ENCODE data around the gene TRAIP.

TRAIP gene

DNA sequence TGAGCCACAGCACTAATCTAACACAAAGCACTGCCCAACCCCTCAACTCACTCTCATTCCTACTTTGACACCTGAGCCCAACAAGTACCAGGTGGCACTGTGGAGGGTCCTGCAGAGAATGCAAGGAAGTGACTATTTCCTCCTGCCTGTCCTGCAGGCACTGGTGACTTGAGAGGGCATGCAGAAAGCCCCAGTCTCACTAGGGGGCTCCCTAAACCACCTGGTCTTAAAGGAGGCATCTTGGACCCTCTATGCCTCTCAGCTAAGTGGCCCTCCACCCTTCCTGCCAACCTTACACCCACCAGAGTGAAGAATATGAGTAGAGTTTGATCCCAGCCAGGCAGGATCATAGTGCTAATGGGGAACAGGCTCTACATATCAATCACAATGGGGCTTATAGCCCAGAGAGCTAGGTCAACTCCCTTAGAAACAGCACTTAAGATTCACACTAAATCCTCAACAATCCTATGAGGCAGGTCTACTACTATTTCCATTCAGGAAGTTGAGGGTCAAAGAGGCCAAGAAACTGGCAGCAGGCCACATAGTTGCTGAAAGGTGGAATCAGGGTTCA is 15.2 kb downstream of the TRAIP start:
- no peak overlapping the region for H3K4me3 ChIP-seq (ENCODE audit: low read length, poor library complexity, severe bottlenecking)

DNA sequence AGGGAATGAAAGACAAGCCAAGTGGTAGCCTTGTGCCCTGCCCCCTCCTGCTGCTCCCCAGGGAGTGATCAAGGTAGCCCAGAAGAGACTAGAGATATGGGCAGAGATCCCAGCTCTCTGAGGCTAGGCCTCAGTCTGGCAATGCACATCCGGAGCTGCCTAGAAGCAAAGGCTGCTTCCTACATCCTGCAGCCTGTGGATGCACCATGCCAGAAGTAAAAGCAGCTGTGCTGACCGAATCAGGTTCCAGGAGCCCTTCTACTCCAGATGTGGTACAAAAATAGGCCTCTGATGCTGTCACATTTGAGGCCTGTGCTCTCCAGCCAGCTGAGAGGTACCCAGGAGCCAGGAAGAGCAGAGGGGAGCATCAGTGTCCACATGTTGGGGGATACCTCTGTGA is 16.0 kb downstream of the TRAIP start:
- no peaks in the 10 kb centered on the region for H4K20me1 ChIP-seq (ENCODE audit: insufficient read depth, low read length, poor library complexity, severe bottlenecking)
- H3K27me3 ChIP-seq (ENCODE audit: insufficient read depth, low read length, poor library complexity, severe bottlenecking), result no peaks in the 10 kb centered on the region
- no peak for TF ChIP-seq EZH2phosphoT487 (IDR thresholded peaks at IDR 0.05; ENCODE audit: borderline replicate concordance)
- TF ChIP-seq, protein P1, sequence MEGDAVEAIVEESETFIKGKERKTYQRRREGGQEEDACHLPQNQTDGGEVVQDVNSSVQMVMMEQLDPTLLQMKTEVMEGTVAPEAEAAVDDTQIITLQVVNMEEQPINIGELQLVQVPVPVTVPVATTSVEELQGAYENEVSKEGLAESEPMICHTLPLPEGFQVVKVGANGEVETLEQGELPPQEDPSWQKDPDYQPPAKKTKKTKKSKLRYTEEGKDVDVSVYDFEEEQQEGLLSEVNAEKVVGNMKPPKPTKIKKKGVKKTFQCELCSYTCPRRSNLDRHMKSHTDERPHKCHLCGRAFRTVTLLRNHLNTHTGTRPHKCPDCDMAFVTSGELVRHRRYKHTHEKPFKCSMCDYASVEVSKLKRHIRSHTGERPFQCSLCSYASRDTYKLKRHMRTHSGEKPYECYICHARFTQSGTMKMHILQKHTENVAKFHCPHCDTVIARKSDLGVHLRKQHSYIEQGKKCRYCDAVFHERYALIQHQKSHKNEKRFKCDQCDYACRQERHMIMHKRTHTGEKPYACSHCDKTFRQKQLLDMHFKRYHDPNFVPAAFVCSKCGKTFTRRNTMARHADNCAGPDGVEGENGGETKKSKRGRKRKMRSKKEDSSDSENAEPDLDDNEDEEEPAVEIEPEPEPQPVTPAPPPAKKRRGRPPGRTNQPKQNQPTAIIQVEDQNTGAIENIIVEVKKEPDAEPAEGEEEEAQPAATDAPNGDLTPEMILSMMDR (conservative IDR thresholded peaks at IDR 0.05; ENCODE audit: low read length), result no peak
- H3F3A ChIP-seq (ENCODE audit: low read depth), result no peaks in the 10 kb centered on the region
- H3K4me2 ChIP-seq (ENCODE audit: low read depth, low read length, poor library complexity, severe bottlenecking), result no peak overlapping the region
- no peak overlapping the region for H2AFZ ChIP-seq (ENCODE audit: low read length)
- H3K9me3 ChIP-seq (ENCODE audit: insufficient read depth, low read depth, low read length), result no peaks in the 10 kb centered on the region
- H3K79me2 ChIP-seq (ENCODE audit: insufficient read depth, low read length), result no peaks in the 10 kb centered on the region
- no peak overlapping the region for H3K4me3 ChIP-seq (ENCODE audit: low read length, poor library complexity, severe bottlenecking)
- H3K4me1 ChIP-seq (ENCODE audit: insufficient read depth, low read length, poor library complexity, severe bottlenecking), result peaks cover 12% of the 10 kb centered on the region
- peaks cover 15% of the 10 kb centered on the region; the same call in 1 of the 2 replicates for H3K36me3 ChIP-seq (ENCODE audit: insufficient read depth, low read length)
- H3K9ac ChIP-seq (ENCODE audit: low read depth, low read length, poor library complexity, severe bottlenecking), result no peak overlapping the region
- no peaks in the 10 kb centered on the region for H3K9me2 ChIP-seq (replicated peaks; ENCODE audit: low read depth, low read length)

More for the DNA sequence above, 15.2 kb downstream of the TRAIP start:
- no peaks in the 10 kb centered on the region for H4K20me1 ChIP-seq (ENCODE audit: insufficient read depth, low read length, poor library complexity, severe bottlenecking)
- H3K9me3 ChIP-seq (ENCODE audit: insufficient read depth, low read depth, low read length), result no peaks in the 10 kb centered on the region
- H3K36me3 ChIP-seq (ENCODE audit: insufficient read depth, low read length), result peaks cover 22% of the 10 kb centered on the region; the same call in 1 of the 2 replicates
- H3K79me2 ChIP-seq (ENCODE audit: insufficient read depth, low read length), result no peaks in the 10 kb centered on the region
- no peaks in the 10 kb centered on the region for H3F3A ChIP-seq (ENCODE audit: low read depth)
- no peak overlapping the region for H2AFZ ChIP-seq (ENCODE audit: low read length)
- H3K9me2 ChIP-seq (replicated peaks; ENCODE audit: low read depth, low read length), result no peaks in the 10 kb centered on the region
- no peaks in the 10 kb centered on the region for H3K27me3 ChIP-seq (ENCODE audit: insufficient read depth, low read length, poor library complexity, severe bottlenecking)
- peaks cover 12% of the 10 kb centered on the region for H3K4me1 ChIP-seq (ENCODE audit: insufficient read depth, low read length, poor library complexity, severe bottlenecking)
- no peak for TF ChIP-seq EZH2phosphoT487 (IDR thresholded peaks at IDR 0.05; ENCODE audit: borderline replicate concordance)
- TF ChIP-seq, protein P1 (conservative IDR thresholded peaks at IDR 0.05; ENCODE audit: low read length), result peak; percentile 85
- H3K4me2 ChIP-seq (ENCODE audit: low read depth, low read length, poor library complexity, severe bottlenecking), result no peak overlapping the region
- H3K9ac ChIP-seq (ENCODE audit: low read depth, low read length, poor library complexity, severe bottlenecking), result no peak overlapping the region

DNA sequence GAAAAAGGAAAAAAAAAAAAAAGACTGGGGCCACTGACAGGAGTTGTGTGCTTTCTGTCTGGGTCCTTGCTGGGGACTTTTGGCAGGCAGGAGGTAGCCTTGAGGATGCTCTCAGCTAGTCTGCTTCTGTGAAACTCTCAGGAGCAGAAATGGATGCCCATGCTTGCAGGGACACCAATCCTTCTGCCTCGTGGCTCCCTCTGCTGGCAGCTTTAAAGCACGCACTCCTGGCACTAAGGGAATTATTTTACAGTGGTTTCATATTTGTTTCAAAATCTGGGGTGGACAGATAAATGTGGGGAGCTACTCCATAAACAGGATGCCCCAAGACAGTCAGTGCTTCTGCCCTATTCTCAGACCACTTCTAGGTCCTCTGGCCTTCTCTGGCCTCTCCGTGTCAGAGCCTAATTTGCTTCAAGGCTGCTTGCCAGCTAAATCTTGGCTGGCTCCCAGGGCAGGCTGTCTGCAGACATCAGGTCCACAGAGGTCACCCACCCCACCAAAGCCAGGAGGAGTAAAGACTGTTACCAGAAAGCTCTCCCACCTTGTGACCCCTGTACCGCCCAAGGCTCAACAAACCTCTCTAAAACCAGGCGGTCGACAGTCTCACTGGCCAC is 17.1 kb downstream of the TRAIP start:
- no peaks in the 10 kb centered on the region for H3K27me3 ChIP-seq (ENCODE audit: insufficient read depth, low read length, poor library complexity, severe bottlenecking)
- no peaks in the 10 kb centered on the region for H3F3A ChIP-seq (ENCODE audit: low read depth)
- H3K9ac ChIP-seq (ENCODE audit: low read depth, low read length, poor library complexity, severe bottlenecking), result no peak overlapping the region
- no peaks in the 10 kb centered on the region for H3K79me2 ChIP-seq (ENCODE audit: insufficient read depth, low read length)
- TF ChIP-seq, protein P1 (conservative IDR thresholded peaks at IDR 0.05; ENCODE audit: low read length), result peak; percentile 96
- no peak for TF ChIP-seq EZH2phosphoT487 (IDR thresholded peaks at IDR 0.05; ENCODE audit: borderline replicate concordance)
- H2AFZ ChIP-seq (ENCODE audit: low read length), result no peak overlapping the region
- no peak overlapping the region for H3K4me3 ChIP-seq (ENCODE audit: low read length, poor library complexity, severe bottlenecking)
- no peaks in the 10 kb centered on the region for H3K9me3 ChIP-seq (ENCODE audit: insufficient read depth, low read depth, low read length)
- H3K9me2 ChIP-seq (replicated peaks; ENCODE audit: low read depth, low read length), result no peaks in the 10 kb centered on the region
- H3K36me3 ChIP-seq (ENCODE audit: insufficient read depth, low read length), result peaks cover 6% of the 10 kb centered on the region; the same call in 1 of the 2 replicates
- H4K20me1 ChIP-seq (ENCODE audit: insufficient read depth, low read length, poor library complexity, severe bottlenecking), result no peaks in the 10 kb centered on the region
- no peak overlapping the region for H3K4me2 ChIP-seq (ENCODE audit: low read depth, low read length, poor library complexity, severe bottlenecking)
- peaks cover 12% of the 10 kb centered on the region for H3K4me1 ChIP-seq (ENCODE audit: insufficient read depth, low read length, poor library complexity, severe bottlenecking)
